Lower leg skin (tissue), 3 donors: ENCODE data around the gene MID1IP1.

Experiments
- CTCF ChIP-seq, 3 donors: fragments of 450-650 bp; IDR thresholded peaks; one replicate each; pipeline ENCODE4 v1.5.1; 2016; ENCODE audit warnings: antibody characterized with exemption in 3 of 3, mild to moderate bottlenecking in 3 of 3, moderate library complexity in 2 of 3
- POLR2A ChIP-seq, 2 donors: fragments of 450-650 bp; IDR thresholded peaks; one replicate each; pipeline ENCODE4 v1.6.1; 2016 to 2017; ENCODE audit warnings: antibody characterized with exemption in 2 of 2, mild to moderate bottlenecking in 1 of 2, moderate library complexity in 1 of 2

- TF ChIP-seq CTCF (IDR thresholded peaks at IDR 0.05) (no peak), POLR2A (IDR thresholded peaks at IDR 0.05) (no peak)
Observed at GRCh38 chrX:38837389-38837788, 36.1 kb downstream of the MID1IP1 start.
